OCI-LY3 (cell line): Measurements from ENCODE around the gene ERBB2.
"Not testable (repeated sequence)": the region's sequence is repeated elsewhere in the genome, so short reads cannot be mapped to it uniquely, and the experiment has no call there.

Experiments
- H2AFZ ChIP-seq: fragments of 200-600, 300-600 bp; shearing (Covaris generic); 2 replicates; pipeline ENCODE4 v1.6.0; 2014; ENCODE audit warnings: antibody characterized with exemption, low read depth, low read length
- H3K27ac ChIP-seq: fragments of 200-600, 300-600 bp; sonication (generic); 2 replicates; pipeline ENCODE4 v1.5.1; 2014; ENCODE audit warnings: mild to moderate bottlenecking, low read length, moderate library complexity, mixed read lengths
- H3K27me3 ChIP-seq: fragments of 200-600, 300-600 bp; sonication (generic); 2 replicates; pipeline ENCODE4 v1.6.1; 2014; ENCODE audit warnings: low read depth, low read length, mixed read lengths
- H3K36me3 ChIP-seq: fragments of 200-600, 300-600 bp; sonication (generic); replicated peaks from 2 replicates; pipeline ENCODE3; 2014; ENCODE audit warnings: low read depth, low read length, mixed read lengths
- H3K4me1 ChIP-seq: fragments of 300-600, 200-600 bp; sonication (generic); 2 replicates; pipeline ENCODE4 v1.6.1; 2014; ENCODE audit warnings: low read length, mixed read lengths
- H3K4me2 ChIP-seq: fragments of 200-600, 300-600 bp; sonication (generic); 2 replicates; pipeline ENCODE4 v1.6.1; 2014; ENCODE audit warnings: low read length, mixed read lengths
- H3K4me3 ChIP-seq: fragments of 300-600, 200-600 bp; sonication (generic); 2 replicates; pipeline ENCODE4 v1.5.1; 2014; ENCODE audit warnings: antibody characterized with exemption, mild to moderate bottlenecking, low read length, moderate library complexity
- H3K79me2 ChIP-seq: fragments of 300-600, 200-600 bp; shearing (Covaris generic); 2 replicates; pipeline ENCODE4 v1.6.1; 2014; ENCODE audit warnings: mild to moderate bottlenecking, low read length, mixed read lengths
- H3K9ac ChIP-seq: fragments of 300-600, 200-600 bp; shearing (Covaris generic); 2 replicates; pipeline ENCODE4 v1.6.0; 2014; ENCODE audit warnings: mild to moderate bottlenecking, low read length, moderate library complexity
- H3K9me3 ChIP-seq: fragments of 200-600, 300-600 bp; shearing (Covaris generic); 2 replicates; pipeline ENCODE4 v1.6.1; 2014; ENCODE audit warnings: low read length, mixed read lengths; ENCODE audit not compliant: insufficient read depth
- H4K20me1 ChIP-seq: fragments of 200-600, 300-600 bp; sonication (generic); 2 replicates; pipeline ENCODE4 v1.6.1; 2016; ENCODE audit warnings: low read length, mixed read lengths; ENCODE audit not compliant: insufficient read depth
- EZH2phosphoT487 ChIP-seq: fragments of 200-600 bp; shearing (Covaris generic); IDR thresholded peaks from 2 replicates; pipeline ENCODE4 v1.6.1; 2018; ENCODE audit warnings: antibody characterized with exemption, mixed run types, low read depth
- TF ChIP-seq, protein P1 (sequence below): fragments of 200-600, 300-600 bp; sonication (generic); IDR thresholded peaks from 2 replicates; pipeline ENCODE4 v1.5.1; 2014; ENCODE audit warnings: antibody characterized with exemption, low read length, low read depth

ERBB2 gene

DNA sequence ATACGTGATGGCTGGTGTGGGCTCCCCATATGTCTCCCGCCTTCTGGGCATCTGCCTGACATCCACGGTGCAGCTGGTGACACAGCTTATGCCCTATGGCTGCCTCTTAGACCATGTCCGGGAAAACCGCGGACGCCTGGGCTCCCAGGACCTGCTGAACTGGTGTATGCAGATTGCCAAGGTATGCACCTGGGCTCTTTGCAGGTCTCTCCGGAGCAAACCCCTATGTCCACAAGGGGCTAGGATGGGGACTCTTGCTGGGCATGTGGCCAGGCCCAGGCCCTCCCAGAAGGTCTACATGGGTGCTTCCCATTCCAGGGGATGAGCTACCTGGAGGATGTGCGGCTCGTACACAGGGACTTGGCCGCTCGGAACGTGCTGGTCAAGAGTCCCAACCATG is 24.9 kb downstream of the ERBB2 start:
- Histone ChIP-seq H3K9me3 (no peaks in the 10 kb centered on the region), H2AFZ (no peak overlapping the region), H3K4me3 (no peak overlapping the region), H3K27ac (no peak overlapping the region), H3K36me3 (peaks cover 14% of the 10 kb centered on the region), H3K79me2 (peaks cover 4% of the 10 kb centered on the region), H3K4me2 (no peak overlapping the region), H4K20me1 (no peaks in the 10 kb centered on the region), H3K4me1 (peaks cover 11% of the 10 kb centered on the region), H3K27me3 (no peaks in the 10 kb centered on the region), H3K9ac (no peak overlapping the region)
- TF ChIP-seq, protein P1, sequence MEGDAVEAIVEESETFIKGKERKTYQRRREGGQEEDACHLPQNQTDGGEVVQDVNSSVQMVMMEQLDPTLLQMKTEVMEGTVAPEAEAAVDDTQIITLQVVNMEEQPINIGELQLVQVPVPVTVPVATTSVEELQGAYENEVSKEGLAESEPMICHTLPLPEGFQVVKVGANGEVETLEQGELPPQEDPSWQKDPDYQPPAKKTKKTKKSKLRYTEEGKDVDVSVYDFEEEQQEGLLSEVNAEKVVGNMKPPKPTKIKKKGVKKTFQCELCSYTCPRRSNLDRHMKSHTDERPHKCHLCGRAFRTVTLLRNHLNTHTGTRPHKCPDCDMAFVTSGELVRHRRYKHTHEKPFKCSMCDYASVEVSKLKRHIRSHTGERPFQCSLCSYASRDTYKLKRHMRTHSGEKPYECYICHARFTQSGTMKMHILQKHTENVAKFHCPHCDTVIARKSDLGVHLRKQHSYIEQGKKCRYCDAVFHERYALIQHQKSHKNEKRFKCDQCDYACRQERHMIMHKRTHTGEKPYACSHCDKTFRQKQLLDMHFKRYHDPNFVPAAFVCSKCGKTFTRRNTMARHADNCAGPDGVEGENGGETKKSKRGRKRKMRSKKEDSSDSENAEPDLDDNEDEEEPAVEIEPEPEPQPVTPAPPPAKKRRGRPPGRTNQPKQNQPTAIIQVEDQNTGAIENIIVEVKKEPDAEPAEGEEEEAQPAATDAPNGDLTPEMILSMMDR = no peak
- TF ChIP-seq EZH2phosphoT487 = no peak

DNA sequence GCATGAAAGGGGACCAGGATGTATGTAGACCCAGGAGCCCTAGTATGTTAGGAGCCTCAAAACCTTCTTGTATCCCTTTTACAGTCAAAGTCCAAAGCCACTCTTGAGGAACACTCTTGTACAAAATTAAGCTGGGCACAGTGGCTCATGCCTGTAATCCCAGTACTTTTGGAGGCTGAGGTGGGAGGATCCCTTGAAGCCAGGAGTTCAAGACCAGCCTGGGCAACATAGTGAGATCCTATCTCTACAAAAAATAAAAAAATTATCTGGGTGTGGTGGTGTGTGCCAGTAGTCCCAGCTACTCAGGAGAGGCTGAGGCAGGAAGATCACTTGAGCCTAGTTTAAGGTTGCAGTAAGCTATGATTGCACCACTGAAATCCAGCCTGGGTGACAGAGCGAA is 26.1 kb downstream of the ERBB2 start:
- peaks cover 14% of the 10 kb centered on the region for H3K36me3 ChIP-seq
- not testable (repeated sequence) for H3K27me3 ChIP-seq, H2AFZ ChIP-seq, H3K79me2 ChIP-seq, H4K20me1 ChIP-seq, H3K4me3 ChIP-seq, H3K4me2 ChIP-seq, H3K9me3 ChIP-seq, H3K27ac ChIP-seq, H3K9ac ChIP-seq
- H3K4me1 ChIP-seq = peaks cover 12% of the 10 kb centered on the region

GRCh38 chr17:39726617-39727016 is 26.8 kb downstream of the ERBB2 start:
- Histone ChIP-seq H3K4me3 (no peak overlapping the region), H4K20me1 (no peaks in the 10 kb centered on the region), H3K9me3 (no peaks in the 10 kb centered on the region), H3K27ac (no peak overlapping the region), H3K9ac (no peak overlapping the region), H3K79me2 (peaks cover 10% of the 10 kb centered on the region), H3K36me3 (peaks cover 14% of the 10 kb centered on the region), H3K4me2 (no peak overlapping the region), H3K4me1 (peaks cover 12% of the 10 kb centered on the region), H2AFZ (no peak overlapping the region), H3K27me3 (no peaks in the 10 kb centered on the region)
- TF ChIP-seq, protein P1 = no peak
- TF ChIP-seq EZH2phosphoT487 = no peak

- no peak overlapping the region for H3K4me3 ChIP-seq
- no peak overlapping the region for H2AFZ ChIP-seq
- H3K36me3 ChIP-seq = peaks cover 14% of the 10 kb centered on the region
- H3K9ac ChIP-seq = no peak overlapping the region
- H4K20me1 ChIP-seq = no peaks in the 10 kb centered on the region
- H3K27me3 ChIP-seq = no peaks in the 10 kb centered on the region
- no peak overlapping the region for H3K27ac ChIP-seq
- H3K79me2 ChIP-seq = peaks cover 10% of the 10 kb centered on the region
- H3K9me3 ChIP-seq = no peaks in the 10 kb centered on the region
- TF ChIP-seq, protein P1 = no peak
- TF ChIP-seq EZH2phosphoT487 = no peak
- H3K4me2 ChIP-seq = no peak overlapping the region
- H3K4me1 ChIP-seq = peaks cover 12% of the 10 kb centered on the region
These were observed 27.7 kb downstream of the ERBB2 start for GRCh38 chr17:39727556-39727955.
